ENCODE measurements around the gene PITX2.

PITX2 gene

DNA sequence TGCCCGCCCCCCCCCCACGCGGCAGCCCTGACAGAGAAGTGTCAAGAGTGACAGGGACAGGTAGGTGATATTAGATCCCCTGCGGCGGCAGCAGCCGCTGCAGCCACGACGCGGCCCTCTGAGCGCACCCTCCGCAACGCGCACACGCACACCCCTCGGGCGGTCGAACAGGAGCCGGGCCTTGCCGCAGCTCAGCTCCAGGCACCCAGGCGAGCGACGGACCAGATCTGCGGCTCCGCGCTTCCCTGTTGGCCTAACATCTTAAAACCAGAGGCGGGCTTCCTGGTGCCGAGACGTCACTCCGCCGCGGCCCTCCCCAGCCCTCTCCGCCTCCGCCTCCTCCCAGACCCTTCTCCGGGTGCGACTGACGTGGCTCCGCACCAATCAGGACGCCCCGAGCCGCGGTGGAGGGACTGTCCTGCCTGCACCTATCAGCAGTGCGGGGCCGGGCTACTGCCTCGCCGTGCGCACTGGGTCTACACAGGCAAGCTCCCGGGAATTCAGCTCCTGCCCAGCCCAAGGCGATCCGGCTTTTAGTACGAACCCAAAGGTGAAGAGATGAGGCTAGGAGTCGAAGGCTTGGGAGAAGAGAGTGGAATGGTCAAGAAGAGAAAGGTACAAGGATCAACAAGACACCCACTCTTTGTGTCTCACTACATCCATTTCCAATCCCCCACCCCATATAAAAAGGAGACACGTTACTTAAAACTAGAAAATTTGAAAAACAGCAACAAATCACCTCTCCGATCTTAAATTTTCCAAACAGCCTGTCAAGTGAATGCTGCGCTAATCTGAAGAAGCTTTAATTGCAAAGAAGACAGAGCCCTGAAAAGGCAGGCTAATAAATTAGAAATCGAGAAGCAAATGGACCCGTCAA, at the start of gene PITX2:
TSS of gene PITX2 (minus strand) at position 237 of the 877 bp plus-strand sequence. CDS start 617 bp downstream, outside the sequence.
- H3K27ac ChIP-seq: peak within 1 kb of the TSS; percentile 67
- TF ChIP-seq ZFX (IDR thresholded peaks at IDR 0.05; ENCODE audit: borderline replicate concordance): no peak
- TF ChIP-seq, protein P1, sequence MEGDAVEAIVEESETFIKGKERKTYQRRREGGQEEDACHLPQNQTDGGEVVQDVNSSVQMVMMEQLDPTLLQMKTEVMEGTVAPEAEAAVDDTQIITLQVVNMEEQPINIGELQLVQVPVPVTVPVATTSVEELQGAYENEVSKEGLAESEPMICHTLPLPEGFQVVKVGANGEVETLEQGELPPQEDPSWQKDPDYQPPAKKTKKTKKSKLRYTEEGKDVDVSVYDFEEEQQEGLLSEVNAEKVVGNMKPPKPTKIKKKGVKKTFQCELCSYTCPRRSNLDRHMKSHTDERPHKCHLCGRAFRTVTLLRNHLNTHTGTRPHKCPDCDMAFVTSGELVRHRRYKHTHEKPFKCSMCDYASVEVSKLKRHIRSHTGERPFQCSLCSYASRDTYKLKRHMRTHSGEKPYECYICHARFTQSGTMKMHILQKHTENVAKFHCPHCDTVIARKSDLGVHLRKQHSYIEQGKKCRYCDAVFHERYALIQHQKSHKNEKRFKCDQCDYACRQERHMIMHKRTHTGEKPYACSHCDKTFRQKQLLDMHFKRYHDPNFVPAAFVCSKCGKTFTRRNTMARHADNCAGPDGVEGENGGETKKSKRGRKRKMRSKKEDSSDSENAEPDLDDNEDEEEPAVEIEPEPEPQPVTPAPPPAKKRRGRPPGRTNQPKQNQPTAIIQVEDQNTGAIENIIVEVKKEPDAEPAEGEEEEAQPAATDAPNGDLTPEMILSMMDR (IDR thresholded peaks at IDR 0.05): no peak

DNA sequence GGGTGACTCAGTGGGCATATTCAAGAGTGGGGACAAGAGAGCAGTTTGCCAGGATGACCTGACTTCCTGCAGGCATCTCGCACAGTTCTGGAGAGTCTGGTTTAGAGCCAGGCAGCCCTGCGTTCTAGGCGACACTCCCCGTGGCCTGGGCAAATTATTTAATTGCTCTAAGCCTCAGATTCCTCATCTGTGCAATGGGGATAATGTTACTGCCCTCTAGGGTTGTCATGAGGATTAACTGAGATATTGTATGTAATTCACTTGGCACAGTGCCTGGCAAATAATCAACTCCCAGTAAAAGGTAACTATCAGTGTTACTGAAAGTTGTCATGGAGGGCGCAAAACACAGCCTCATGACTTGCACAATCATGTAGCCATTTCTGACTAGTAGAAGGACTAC, 48.8 kb upstream of the PITX2 start:
- TF ChIP-seq, protein P1 (IDR thresholded peaks at IDR 0.05): no peak
- TF ChIP-seq ZFX (IDR thresholded peaks at IDR 0.05; ENCODE audit: borderline replicate concordance): no peak

DNA sequence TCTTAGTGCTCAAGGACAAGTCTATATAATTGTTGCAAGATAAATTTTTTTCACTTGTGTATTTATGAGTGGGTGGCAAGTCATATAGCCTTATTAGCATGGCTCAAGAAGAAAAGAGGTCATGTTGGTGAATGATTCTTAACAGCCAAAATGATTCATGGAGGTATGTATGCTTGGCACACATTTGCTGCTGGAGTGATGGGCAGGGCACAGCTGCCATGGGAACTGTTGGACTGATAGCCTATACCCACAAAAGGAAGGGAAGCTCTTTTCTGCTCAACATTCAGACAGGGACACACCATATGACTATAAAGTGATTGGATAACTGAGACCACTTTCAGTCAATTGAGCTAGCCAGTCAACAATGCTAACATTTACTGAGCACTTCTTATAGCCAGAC, 46.8 kb upstream of the PITX2 start:
- TF ChIP-seq, protein P1 (IDR thresholded peaks at IDR 0.05): no peak
- no peak for TF ChIP-seq ZFX (IDR thresholded peaks at IDR 0.05; ENCODE audit: borderline replicate concordance)
- H3K27ac ChIP-seq: no peak overlapping the region

More for the DNA sequence above, 48.8 kb upstream of the PITX2 start:
- H3K27ac ChIP-seq: no peak overlapping the region

DNA sequence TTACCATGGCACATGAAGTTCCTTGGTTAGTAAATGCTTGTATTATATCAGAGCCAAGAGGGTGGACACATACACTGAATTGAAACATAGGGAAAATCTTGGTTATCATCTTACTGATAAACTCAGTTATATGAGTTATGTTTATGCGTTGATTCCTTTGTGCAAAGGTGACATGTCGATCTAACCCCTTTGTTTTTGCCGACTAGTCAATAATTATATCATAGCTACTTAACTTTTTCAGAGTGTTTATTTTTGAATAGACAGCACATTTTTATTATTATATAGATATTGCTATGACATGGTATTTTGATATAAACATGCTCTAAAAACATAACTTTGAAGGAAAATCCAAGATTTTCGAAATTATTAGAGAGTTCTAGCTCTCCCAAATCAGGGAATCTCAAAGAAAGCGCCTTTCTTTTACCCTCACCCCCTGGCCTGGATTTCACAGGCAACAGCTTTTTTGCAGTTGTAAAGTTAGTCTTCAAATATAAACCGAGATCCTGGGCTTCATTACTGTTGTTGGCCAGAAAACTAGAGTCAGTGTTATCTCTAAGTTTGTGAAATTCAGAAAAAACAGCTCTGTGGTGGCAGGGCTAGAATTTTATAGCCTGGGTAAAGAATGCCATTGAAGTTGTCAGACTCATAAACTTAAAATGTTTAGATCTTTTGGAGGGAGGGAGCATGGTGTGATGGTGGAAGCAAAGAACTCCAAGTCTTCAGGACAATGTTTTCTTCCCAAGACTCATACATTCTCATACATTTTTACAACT, 45.8 kb upstream of the PITX2 start:
- no peak overlapping the region for H3K27ac ChIP-seq
- no peak for TF ChIP-seq ZFX (IDR thresholded peaks at IDR 0.05; ENCODE audit: borderline replicate concordance)
- TF ChIP-seq, protein P1 (IDR thresholded peaks at IDR 0.05): no peak

DNA sequence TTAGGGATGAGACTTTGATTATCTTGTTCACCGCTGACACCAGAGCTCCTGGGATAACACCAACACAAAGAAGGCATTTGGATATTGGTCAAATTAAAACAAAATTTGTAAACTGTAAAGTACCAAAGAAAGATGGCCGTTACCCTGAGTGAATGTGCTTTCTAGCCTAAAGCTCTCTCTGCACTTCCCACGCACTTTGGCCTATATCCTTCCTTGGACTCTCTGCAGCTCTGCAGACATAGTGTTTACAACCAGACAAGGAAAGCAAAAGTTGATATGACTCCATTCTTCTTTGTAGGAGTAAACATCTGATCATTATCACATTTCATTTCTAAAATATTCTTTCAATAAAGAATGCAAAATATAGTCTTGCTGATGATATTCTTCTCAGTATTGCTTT, 44.8 kb upstream of the PITX2 start:
- TF ChIP-seq, protein P1 (IDR thresholded peaks at IDR 0.05): no peak
- no peak for TF ChIP-seq ZFX (IDR thresholded peaks at IDR 0.05; ENCODE audit: borderline replicate concordance)
- H3K27ac ChIP-seq: no peak overlapping the region

DNA sequence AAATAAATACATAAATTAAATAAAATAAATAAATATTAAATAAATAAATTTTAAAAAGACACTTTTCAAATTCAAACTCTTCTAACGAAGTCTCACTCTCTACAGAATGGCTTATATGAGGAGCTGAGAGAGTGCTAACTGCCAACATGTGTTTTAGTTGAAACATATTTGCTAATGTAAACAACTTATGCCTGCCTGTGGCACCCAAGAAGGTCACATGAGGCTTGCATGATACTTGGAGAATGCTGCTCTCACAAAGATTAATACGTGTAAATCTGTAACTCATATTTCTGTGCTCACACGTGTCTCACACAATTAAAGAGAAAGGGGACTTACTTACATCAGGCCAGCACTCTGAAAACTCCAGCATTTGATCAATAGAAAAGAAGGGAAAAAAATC, 43.2 kb upstream of the PITX2 start:
- no peak overlapping the region for H3K27ac ChIP-seq
- TF ChIP-seq, protein P1 (IDR thresholded peaks at IDR 0.05): no peak
- TF ChIP-seq ZFX (IDR thresholded peaks at IDR 0.05; ENCODE audit: borderline replicate concordance): no peak
